Cerebellar cortex (tissue), 1 donor: ENCODE results near the gene COL23A1.

ENCODE experiments used
- DNase-seq: peaks from one replicate; pipeline ENCODE4 v3.0.0-alpha.2; 2015; ENCODE audit warnings: low spot score

Gene COL23A1

DNA sequence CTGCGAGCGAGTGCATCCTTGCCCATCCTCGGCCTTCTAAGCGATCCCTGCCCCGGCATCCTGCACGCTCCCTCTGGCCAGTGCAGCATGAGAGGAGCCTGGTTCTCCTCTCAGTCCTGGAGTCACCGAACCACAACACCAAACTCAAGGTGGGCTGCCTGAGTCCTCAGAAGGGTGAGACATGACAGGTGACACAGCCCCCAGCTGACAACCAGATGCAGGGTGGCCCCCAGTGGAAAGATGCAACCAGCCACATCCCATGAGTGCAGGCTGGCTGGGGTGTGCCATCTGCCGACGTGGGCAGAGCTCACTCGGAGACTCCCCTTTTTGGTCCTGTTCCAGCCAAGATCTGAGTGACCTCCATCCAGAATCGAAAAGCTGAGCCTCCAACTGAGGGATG, 58.4 kb downstream of the COL23A1 start:
- no peak for DNase-seq

DNA sequence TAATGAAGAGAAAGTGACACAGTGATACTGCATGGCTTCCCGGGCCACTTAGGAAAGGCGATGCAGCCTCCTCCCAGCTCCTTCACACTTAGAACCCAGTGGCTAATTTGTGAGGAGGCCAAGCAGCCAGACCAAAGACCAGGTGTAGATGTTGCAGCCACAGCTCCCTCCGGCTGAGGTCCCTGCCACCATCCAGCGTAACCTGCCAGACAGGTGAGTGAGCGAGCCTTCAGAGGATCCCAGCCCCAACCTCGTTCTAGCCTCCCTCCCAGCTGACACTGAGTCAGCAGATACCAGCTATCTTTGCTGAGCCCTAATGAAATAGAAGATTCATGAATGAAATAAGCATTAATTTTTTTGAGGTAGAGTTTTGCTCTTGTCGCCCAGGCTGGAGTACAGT, 59.7 kb downstream of the COL23A1 start:
- DNase-seq: no peak

DNA sequence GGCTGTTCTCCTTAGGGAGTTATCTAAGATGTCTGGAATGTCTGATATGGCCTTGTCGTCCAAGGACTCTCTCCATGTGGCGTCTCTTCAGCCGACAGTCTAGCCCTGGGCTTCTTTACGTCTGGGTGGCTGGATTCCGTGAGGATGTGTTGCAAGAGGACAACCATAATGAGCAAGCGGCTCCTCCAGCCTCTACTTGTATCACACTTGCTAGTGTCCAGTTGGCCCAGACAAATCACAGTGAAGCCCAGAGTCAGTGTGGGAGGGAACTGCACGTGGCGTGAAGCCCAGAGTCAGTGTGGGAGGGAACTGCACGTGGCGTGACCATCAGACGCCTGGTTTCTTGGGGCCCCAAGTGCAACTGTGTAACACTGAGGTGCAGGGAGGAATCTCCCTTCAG, 61.1 kb downstream of the COL23A1 start:
- no peak for DNase-seq

DNA sequence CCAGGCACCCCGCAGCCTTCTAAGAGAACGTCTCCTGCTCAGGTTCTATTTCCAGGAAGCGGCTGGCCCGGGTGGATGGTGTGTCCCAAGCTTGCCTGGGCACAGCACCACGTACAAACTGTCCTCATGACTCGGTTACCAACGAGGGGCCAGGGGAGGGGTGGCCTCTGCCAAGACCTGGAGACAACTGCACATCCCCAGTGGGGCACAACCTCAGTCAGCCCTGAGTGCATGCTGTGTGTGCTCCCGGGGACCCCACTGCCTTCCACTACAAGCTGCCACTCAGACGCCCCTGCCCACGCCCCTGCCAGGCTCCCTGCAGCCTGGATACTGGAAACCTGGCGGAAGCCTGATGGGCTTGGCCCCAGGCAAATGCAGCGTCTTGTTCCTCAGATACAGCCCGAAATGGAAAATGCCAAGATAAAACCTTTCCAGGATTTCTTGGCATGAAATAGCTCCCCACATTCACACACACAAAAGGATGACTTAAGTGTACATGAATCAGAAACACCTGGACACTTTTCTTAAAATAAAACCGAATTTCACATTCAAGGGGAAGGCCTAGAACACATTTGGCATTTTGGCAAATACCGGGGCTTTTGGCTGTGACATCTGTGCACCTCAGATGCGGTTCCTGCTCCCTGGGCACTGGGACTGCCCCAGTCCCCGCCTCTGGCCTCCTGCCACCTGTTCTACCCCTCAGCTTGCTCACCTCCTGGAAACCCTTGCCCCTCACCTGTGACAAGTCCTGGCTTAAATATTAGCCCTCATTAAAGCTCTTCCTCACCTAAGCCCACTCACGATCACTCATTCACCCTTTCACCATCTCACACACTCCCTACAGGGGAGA, 62.5 kb downstream of the COL23A1 start:
- peak; percentile 93 for DNase-seq

DNA sequence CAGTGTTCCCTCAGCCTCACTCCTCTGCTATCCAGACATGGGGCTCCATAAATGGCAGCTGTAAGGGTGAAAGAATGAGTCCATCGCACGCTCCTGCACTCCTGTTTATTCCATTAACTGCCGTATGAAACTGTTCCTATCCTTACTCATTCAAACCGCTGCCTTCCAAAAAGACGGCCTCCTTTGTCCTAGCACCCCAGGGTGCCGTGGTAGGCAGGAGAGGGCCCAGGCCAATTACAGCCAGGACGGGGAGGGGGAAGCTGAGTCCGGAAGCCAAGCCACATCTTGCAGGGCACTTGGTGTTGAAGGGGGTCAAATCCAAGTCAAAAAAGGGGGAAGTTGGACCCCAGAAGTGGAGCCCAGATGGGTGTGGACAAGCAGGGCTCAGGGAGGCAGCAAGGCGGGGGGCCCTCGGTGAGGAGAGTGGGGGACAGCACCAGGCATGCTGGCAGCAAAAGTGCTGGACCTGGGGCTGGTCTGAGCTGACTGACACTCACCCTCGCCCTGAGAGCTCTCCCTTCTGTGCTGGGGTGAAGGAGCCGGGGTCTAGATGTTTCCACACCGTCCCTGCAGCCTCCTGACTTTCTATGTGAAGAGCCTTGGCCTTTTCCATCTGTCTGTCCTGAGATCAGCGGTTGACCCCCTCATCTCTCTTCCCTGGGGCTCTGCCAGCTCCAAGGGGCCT, 63.3 kb downstream of the COL23A1 start:
- no peak for DNase-seq

DNA sequence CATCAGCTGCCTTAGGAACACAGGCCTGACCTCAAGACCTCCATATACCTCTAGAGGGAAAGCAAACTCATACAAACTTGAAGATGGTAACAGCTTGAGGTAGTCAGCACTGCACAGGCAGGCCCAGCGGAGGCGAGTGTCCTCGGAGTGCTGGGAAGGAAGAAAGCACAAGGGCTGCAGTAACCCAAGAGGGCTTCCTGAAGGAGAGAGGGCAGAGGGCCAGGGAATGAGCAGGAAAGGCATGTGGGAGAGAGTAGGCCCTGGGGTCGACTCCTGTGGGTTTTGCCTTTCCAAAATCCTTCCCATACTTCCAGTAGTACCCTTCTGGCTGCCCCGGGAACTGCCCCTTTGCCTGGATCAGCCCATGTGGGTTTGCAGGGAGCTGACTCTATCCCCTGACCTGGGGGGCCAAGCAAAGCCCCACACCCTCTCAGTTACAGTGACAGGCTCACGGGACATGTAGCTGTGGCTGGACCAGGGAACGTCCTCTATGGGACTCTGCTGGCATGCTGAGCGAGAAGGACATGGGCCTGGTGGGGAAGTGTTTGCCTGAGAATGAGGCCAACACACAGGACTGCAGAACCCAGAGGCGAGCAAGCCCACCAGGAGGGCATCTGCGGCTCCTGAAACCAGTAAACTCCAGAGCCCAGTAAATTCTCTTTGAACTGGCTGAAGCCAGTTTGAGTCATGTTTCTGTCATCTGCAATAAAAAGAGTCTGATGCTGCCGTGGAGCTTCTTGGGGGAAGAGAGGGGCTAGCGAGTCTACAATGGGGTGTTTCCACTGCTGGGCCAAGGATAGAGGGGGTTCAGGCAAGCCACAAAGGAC, 64.1 kb downstream of the COL23A1 start:
- DNase-seq: no peak

DNA sequence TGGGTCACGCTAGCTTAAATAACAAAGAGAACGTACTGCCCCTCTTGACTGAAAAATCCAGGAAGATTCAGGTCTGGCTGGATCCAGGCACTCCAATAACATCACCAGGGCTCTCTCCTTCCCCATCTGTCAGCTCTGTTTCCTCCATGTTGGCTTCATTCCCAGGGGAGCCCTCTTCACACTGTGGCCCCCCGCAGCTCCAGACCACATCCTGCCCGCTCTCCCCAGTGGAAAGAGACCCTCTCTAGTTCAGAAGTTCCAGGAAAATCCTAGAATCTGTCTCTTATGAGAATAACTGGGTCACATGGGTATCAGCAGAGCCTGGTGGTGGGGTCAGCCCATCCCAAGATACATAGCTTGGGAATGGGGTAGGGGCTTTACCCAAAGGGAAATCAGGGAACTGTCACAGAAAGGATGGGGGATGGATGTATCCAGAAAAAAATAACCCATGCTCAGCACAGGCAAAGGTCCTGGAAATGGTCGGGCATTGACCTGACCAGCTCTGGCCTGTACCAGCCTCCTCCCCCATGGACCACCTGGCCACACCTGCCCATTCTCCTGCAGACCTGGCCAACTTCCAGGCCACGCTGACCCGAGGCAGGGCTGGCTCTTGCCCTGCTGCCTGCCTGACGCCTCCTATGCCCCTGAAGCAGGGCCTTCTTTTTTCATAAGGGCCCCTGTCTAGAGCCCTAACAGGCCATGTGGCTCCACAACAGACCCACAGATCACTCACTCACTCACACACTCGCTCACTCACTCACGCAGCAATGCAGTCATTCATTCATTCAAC, 65.9 kb downstream of the COL23A1 start:
- DNase-seq: no peak

DNA sequence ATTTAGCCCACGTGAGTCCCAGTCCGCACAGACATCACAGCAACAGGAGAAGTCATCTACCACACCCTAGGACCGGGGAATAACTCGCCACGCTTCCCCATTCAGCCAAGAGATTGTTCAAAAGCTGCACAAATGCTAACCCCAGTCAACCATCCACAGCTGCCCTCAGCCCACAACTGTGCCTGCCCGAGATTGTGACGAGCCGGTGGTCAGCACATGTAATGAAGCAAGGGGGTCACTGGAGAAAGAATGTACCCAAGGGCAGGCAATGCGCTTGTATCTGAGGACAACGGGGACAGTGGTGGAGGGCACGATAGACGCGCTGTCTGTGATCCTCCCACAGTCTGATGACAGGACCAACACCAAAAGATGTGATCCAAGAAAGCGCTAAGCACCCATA, 67.8 kb downstream of the COL23A1 start:
- no peak for DNase-seq

DNA sequence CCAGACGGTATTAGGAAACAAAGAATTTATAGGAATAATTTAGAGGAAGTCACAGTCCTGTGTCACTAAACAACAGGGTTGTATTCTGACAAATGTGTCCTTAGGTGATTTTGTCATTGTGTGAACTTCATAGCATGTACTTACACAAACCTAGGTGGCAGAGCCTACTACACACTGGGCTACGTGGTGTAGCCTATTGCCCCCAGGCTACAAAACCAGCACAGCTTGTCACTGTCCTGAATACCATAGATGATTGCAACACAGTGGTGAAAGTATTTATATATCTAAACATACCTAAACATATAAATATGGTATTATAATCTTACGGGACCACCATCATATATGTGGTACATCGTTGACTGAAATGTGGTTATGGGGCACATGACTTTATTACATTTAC, 69.3 kb downstream of the COL23A1 start:
- DNase-seq: no peak

DNA sequence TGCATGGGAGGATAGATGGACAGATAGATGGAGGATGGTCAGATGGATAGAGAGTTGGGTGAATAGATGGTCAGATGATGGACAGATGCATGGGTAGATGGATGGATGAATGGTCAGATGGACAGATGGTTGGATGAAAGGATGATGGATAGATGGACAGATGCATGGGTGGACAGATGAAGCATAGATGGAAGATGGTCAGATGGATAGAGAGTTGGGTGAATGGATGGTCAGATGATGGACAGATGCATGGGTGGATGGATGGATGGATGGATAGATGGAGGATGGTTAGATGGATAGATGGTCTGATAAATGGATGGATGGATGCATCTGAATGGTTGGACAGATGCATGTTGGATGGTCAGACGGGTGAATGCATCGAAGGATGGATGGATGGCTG, 70.4 kb downstream of the COL23A1 start:
- no peak for DNase-seq

DNA sequence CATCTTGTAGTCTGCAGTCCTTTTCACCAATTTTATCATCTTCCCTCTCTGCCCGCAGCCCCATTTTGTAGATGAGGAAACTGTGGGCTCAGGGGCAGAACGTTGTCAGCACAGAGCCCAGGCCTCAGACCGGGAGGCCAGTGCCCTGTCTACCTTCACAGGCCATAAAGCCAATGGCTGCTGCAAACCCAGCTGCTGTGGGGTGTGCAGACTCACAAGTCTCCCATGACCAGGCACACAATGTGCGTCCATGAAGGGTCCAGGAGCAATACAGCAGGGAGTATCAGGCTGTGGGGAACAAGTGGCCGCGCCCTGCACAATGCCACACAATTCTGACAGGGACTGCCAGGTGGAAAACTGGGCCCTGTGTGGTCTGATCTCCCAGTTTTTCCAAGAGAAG, 71.0 kb downstream of the COL23A1 start:
- DNase-seq: no peak

DNA sequence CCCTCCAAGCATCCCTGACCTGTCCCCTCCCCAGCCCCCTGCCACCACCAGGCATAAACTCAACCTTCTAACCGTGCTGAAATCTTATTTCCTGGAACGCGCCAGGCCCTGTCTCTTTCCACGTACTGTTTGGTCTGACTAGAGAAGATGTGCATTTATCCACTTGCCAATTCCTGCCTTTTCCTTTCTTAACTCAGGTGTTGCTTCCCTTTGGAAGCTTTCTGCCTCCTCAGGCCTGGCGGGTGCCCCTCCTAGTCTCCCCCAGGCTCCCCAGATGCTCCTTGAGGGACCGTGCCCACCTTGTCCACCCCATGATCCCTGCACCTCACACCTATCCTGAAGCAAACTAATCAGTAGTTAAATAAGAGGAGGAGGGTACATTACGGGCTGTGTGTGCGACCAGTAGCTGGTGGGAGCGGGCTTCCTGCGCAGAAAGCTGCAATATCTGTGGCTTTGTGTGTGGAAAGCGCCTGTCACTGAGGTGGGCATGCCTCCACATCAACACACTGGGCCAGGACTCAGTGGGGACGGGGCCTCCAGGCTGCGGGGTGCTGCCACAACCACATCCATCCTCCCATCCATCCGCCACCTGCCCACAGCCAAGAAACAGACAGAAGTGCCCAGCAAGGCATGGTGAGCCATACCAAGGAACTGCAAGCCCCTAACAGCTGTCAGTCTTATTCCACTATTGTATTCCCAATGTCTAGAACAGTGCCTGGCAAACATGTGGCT, 73.5 kb downstream of the COL23A1 start:
- no peak for DNase-seq

DNA sequence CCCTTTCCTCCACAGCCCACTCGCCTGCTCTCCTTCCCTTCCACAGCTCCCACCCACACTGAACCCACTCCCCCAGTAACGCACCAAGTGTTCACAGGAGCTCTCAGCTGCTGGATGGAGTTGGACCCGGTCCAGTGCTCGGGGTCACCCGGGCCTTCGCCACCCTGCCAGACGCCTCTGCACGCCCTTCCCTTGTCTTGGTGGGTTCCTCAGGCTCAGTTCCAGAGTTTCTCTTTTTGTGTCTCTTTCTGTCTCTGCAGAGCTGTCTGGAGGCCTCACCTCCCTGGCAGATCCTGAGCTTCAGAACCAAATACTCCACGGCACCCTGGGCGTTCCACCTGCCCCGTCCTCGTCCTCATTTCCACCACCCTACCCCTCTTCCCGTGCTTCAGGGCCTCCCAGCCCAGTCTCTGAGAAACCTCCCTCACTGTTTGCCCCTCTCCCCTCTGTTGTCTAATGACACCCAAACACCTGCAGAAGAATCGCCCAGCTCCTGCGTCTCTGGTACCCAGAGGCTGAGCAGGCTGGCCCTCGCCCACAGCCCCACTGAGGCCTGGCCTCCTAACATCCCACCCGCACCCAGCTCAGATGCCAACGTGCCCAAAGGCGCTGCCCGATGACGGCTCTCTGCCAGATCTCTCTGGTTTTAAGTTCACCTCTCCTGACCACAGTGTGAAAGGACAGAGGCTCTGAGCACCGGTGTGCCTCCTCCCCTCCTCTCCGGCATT, 74.3 kb downstream of the COL23A1 start:
- DNase-seq: no peak

DNA sequence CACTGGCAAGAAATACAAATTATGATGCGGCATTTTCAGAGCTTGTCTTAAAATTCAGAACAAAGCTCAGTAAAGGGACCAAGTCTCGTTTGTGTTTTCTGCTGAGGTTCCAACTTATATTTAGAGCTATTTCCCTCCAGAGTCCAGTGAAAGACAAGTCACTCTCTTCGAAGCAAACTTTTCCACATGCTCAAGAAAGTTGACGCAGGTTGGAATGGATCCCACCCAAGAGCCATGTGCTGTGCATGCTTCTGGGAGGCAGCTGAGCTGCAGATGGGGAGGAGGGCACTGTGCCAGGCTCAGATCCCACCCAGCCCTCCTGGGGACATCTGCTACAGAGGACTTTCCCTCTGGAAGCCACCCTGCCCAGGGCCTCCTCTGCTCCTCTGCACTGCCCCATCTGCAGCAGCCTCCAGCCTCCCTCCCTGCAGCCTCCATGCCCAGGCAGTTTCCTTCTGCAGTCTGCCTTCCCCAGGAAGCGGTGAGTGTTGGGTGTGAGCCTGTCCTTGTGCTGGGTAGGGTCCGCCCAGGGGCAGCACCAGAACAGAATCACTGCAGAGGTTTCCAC, 75.3 kb downstream of the COL23A1 start:
- no peak for DNase-seq

DNA sequence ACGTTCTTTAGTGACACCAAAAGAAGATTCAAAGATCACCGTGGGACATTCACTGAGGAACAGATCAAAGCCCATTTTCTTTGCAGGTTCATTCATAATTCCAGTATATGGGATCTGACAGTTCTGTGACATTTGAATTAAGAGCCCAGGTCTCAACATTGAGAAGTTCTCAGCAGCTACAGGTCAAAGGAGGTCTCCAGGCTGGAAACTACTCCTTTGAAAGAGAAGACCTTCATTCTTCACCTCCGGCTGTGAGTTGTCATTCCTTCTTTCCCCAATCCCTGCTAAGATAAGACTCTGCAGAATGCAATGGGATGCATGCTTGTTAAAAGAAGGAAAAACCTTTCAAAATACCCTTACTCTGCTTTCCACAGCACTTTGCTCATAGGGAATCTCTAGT, 79.0 kb downstream of the COL23A1 start:
- no peak for DNase-seq

DNA sequence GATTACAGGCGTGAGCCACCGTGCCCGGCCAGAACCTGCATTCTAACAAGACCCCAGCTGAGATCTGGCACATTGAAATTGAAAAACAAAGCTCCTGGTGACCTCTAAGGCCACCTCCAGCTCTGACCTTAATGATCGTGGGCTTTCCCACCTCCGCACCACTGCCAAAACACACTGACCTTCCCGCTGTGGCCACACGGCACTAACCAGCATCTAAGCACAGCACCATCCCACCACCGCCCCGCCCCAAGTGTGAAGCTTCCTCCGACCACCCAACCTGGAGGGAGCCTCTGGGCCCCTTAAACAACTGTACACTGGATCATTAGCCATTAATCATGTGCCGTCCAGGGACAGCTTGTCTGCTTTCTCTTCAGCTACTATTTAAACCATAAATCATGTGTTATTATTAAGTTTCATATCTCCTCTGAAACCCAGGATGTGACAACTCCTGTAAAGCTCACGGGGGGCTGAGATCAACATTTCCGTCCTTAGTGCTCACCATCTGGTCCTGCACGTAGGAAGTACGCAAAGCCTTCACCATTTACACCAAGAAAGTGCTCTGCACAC, 80.6 kb downstream of the COL23A1 start:
- DNase-seq: no peak

DNA sequence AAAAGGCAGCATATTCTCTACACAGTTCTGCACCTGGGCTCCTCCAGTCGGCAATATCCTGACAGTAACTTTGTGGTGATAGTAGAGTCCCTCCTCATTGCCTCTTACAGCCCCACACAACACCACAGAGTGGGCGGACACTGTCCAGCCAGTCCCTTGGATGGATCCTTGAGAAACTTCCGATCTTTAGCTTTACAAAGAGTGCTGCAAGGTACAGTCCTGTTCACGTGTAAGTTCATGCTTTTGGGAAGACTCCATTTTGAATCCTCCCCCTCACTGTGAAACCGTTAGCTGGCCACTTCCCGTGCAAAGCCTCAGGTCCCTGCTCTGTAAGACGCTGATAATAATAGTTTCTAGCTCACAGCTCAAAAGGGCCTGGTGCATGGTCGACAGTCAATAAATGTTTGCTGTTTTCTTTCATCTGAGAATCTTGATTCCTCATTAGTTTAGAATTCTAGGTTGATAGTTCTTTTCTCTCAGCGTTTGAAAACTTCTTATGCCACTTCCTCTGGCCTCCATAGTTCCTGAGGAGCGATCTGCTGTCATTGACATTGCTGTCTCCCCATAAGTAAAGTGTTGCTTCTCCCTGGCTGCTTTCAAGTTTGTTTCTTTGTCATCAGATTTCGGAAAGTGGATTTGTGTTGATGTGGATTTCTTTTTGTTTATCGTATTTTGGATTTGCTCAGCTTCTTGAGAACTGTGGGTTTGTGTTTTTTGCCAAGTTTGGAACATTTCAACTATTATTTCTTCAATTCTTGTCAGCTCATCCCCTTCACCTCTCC, 82.9 kb downstream of the COL23A1 start:
- no peak for DNase-seq

DNA sequence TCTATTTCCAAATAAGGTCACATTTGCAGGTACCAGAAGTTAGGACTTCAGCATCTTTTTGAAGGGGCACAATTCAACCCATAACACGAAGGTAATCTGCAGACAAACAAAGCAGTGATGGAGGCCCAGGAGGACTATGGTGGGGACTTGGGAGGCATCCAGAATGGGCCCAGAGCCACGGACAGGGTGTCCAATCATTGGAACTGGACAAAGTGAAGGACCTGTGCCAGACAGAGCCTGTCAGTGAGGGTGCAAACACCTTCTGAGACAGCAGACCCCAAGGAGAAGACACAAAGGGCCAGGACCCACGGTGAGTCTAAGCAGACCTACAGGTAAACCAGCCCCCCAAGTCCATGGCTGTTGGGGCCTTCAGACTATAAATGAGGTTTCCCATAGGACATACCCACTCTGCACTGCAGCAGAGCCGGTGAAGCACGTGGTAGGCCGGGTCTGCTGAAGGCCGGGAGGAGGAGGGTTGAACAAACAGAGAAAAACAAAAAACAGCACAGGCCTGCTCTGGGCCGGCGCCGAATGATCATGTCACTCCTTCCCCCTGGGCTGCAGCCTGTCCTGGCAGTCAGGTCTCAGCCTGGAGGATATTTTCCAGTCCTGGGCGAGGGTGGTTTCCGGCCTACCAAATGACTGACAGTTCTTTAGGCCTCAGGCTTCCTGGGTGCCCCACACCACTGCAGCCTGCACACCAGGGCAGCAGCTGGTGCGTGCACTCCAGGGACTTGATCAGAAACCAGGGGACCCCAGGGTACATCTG, 84.4 kb downstream of the COL23A1 start:
- no peak for DNase-seq
